T-helper 2 cell treated with Interferon-gamma antibody and Interleukin-4, amounts not matched to agents 100 ng/mL and 5 ng/mL, for 36 hours (primary cell): ENCODE measurements around the gene CAPZA2. TPM values are rescaled to one million over a fixed set of nuclear protein-coding genes. Genes with fewer than 3 reads are reported as not detected.
"Not testable (repeated sequence)": the region's sequence is repeated elsewhere in the genome, so short reads cannot be mapped to it uniquely, and the experiment has no call there.

Source experiments
- intact Hi-C: fragments of 100-400 bp; cut with micrococcal nuclease; formaldehyde crosslinking; loops from one replicate; pipeline ENCODE4 v1.15.1; 2023
- total RNA-seq: library from RNA; stranded (reverse); gene quantifications from 2 replicates; pipeline ENCODE4 v1.2.3, GENCODE V29; 2022

CAPZA2 gene
- total RNA-seq, 1 donor from 2014 or later = 130 TPM

DNA sequence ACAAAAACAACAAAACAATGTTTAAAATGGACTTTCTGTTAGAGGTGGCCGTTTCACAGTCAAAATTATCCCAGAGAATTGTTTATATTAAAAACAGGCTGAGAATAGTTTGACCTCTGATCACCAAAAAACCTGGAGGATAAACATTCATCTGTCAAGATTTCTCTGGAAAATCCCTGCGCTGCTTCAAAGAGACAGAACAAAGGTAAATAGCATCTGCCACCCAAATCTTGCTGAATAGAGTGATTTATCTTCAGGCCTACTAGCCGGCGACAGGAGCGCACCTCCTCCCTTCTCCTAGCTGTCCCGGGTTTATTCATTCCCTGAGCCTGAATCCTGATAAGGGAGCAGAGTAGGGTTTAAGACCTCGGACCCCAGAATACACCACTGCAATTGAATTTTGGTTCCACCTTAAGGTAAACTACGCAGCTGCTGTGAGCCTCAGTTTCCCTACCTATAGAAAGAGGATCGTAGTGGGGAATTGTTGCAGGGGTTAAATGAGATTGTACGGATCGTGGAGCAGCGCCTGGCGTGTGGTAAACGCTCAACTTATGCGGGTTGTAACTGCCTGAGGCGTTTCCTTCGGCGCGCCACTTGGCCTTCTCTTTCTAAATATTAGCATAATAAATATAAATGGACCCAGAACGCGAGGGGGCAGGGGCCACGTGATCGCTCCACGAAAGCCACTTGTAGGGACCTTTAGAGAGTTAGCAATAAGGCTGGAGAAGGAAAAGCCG lies 90.4 kb downstream of the CAPZA2 start:
- intact Hi-C loops = loop anchor here (1.0 to 5.0 kb wide), 3 partner anchors 32 to 91 kb away; partner anchors contain the start of gene CAPZA2

DNA sequence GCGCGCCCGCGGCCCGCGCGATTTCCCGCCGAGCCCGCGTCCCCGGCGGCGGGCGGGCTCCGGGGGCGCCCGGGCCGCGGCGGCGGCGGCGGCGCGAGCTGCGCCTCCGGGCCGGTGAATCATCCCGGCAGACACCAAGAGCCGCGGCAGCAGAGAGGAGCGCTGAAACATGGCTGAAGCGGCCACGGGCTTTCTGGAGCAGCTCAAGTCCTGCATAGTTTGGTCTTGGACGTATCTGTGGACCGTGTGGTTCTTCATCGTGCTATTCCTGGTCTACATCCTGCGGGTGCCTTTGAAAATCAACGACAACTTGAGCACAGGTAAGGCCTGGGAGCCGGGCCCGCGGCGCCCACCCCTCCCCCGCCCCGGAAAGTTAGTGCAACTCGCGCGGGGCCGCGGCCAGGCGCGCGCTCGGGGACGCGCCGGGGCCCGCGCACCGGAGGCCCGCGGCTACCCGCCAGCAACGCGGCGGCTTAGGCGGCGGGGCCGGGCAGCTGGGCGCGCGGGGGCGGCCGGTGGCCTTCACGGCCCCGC lies 91.1 kb downstream of the CAPZA2 start, which contains the start of gene ST7:
ST7 (plus strand) TSS at position 130 of the 534 bp plus-strand sequence; CDS start at position 170, 40 bp downstream.
- intact Hi-C loops = loop anchor here (1.0 to 5.0 kb wide), 3 partner anchors 31 to 91 kb away; partner anchors contain the start of gene CAPZA2

DNA sequence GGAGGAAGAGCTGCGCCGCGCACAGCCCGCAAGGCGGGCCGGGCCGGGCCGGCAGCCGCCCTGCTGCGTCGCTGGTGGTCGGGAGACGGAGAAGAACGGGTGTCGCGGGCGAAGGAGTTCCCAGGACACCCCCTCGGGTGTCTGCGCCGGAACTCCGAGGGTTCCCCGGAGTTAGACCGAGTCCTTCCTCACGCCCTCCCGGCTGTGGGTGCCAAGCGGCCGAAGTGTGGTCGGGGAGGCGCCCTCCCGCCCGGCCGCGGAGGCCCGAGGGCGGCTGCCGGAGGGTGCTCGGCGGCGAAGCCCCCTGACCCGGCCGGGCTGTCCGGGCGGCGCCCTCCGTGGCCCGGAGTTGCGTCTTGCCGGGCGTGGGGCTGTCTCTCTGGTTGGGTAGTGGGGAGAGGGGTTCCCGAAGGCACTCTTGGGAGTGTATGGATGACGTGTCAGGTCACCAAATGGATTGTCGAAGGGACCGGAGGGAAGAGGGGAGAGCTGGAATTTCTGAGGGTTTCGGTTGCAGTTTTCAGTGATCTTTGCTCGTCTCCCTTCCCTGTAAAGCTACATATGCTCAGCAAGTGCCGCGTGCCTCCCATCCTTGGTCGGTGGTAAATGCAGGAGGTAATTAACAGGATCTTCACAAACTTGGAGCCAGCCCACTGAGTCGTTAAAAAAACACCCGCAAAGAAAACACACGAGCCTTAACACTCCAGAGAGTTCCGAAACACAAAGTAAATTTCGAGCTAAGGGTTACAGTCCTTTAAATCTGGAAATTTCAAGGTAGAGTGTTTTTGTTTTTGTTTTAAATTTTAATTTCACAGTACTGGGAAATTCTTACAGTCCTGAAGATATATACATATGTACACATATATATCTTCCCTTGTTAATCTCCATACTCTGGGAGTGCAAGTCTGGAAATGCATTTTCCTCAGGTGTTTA lies 91.8 kb downstream of the CAPZA2 start:
- intact Hi-C loops = loop anchor here (1.0 to 5.0 kb wide), 4 partner anchors 23 to 92 kb away; partner anchors contain the start of gene CAPZA2

DNA sequence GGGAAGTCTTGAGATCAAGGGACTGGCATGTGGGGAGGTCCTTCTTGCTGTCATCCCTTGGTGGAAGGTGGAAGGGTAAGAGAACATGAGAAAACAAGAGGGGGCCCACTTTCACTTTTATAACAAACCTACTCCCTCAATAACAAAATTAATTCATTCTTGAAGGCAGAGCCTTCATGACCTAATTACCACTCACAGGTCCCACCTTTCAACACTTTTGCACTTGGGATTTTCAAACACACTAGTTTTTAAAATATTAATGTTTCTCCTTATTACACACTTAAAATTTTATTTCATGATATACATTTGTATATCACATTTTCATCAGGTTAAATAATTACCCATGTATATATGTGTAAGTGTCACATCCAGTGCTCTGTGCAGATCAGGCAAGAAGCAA lies 93.0 kb downstream of the CAPZA2 start:
- intact Hi-C loops = loop anchor here (2.0 kb wide), 1 partner anchor 25 kb away; no protein-coding TSS in a partner anchor

DNA sequence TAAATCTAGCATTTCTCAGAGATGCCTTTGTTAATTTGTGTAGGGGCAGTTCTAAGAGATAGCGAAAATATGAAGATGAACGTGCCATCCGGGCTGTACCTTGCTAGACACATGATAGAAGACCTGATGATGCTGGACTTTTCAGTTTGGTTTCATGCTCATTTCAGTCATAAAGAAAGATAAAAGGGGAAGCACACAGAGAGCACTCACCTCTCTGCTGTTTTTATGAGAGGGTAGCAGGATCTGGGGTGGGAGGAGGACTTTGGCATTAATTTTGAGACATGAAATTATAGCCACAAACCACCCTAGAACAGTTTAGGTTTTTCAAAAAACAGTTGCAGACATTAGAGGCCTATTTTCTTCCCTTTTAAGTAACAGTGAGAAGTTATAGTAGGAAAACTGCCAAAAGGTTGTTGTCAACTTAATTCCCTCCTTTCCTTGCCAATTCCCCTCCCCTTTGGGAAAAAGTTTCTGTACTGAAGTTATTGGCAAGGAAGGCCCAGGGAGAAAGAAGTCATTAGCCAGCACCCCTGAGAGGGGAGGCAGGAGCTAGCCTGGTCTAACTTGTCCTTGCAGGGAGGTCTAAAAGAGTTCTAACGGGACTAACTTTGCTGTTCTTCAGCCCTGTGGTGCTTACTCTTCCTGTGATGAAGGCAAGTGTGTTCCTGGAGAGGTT lies 93.6 kb downstream of the CAPZA2 start:
- intact Hi-C loops = loop anchor here (2.0 kb wide), 1 partner anchor 25 kb away; no protein-coding TSS in a partner anchor

DNA sequence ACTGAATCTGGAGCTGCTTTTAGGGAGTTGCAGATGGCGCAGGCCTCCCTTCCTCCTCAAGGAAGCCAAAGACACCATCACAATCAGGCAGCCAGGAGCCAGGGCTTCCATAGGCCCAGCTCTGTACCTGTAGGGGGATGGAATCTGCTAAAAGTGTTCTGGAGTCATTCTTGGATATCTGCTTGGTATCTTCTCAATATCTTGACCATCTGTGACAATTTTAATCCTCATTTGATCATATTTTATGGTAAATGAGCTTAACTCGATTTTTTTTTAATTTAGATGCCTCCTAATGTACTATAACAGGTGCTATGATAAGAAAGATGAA lies 94.1 kb downstream of the CAPZA2 start:
- intact Hi-C loops = no loop called here

DNA sequence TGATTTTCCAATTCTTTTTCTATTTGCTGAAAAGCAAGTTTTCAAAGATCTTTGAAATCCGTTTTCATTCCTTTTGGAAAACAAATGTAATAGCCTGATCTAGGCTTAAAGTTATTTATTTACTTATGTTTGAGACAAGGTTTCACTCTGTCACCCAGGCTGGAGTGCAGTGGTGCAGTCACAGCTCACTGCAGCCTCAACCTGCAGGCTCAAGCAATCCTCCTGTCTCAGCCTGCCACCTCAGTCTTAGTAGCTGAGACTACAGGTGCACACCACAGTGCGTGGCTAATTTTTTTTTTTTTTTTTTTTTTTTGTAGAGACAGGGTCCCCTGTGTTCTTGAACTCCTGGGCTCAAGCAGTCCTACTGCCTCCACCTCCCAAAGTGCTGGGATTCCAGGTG lies 95.5 kb downstream of the CAPZA2 start:
- intact Hi-C loops = no loop called here

DNA sequence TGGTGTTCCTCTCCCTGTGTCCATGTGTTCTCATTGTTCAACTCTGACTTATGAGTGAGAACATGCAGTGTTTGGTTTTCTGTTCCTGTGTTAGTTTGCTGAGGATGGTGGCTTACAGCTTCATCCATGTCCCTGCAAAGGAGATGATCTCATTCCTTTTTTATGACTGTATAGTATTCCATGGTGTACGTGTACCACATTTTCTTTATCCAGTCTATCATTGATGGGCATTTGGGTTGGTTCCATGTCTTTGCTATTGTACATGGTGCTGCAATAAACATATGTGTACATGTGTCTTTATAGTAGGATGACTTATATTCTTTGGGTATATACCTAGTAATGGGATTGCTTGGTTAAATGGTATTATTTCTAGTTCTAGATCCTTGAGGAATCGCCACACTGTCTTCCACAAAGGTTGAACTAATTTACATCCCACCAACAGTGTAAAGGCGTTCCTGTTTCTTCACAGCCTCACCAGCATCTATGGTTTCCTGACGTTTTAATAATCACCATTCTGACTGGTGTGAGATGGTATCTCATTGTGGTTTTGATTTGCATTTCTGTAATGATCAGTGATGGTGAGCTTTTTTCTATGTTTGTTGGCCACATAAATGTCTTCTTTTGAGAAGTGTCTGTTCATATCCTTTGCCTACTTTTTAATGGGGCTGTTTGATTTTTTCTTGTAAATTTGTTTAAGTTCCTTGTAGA lies 99.7 kb downstream of the CAPZA2 start:
- intact Hi-C loops = not testable (repeated sequence)

DNA sequence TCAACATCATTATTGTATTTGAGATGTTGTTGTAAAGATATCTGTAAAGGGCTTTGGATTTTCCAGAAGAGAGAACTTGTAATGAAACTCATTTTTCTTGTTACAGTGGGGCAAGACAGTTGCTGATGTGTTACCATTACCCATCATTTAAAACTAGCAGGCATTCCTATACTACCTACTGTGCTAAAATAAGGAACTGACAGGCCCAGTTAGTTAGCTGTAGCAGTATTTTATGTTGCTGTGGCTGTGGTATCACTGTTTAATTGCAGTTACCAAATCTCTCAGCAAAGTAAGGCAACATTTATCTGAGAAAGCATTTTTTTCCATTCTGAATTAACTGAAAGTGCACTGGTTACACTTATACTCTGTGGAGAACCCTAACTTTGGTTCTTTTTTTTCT lies 100.8 kb downstream of the CAPZA2 start:
- intact Hi-C loops = no loop called here

DNA sequence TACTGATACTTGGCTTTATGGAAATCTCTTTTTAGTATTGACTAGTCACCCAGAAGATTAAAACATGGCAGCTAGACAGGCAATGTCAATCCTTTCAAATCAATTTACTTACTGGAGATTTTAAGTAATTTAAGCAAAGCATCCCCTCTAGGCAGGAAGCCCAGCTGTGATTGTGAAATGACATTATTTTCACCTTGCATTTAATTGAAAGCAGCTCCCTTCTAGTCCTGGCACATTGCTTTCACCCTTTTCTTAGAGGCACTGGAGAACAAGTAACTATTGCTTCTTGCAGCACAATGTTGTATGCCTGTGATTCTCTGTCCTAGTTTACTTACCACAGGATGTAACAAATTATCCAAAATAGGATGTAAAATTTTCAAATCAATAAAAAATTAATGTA lies 104.2 kb downstream of the CAPZA2 start:
- intact Hi-C loops = no loop called here

DNA sequence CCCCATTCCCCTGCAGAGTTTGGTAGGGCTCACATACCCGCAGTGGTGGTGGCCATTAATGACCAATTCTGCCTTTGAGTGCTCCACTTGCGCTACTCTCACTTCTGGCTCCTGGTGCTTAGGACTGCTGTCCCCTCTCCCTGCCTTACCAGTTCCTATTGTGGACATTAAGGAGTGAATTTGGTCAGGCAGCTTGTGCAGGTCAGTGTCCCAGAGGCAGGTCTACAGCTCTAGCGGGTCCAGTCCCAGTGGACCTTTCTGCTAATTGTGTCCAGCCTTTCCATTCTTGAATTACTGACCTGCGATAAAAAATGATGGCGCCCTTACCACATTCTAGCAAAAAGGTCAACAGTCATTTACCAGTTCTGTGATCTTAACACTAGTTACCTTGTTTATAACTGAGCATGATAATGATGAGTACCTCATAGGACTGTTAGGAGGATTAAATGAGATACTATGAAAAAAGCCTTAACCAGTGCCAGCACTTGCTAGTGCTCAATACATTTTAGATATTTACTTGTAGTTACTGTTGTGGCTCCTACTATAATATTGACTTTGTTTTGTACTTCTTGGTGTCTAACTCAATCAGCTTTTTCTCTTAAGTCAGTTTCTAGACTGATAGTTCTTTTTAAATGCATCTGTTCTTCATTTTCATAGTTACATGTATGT lies 105.0 kb downstream of the CAPZA2 start:
- intact Hi-C loops = no loop called here

DNA sequence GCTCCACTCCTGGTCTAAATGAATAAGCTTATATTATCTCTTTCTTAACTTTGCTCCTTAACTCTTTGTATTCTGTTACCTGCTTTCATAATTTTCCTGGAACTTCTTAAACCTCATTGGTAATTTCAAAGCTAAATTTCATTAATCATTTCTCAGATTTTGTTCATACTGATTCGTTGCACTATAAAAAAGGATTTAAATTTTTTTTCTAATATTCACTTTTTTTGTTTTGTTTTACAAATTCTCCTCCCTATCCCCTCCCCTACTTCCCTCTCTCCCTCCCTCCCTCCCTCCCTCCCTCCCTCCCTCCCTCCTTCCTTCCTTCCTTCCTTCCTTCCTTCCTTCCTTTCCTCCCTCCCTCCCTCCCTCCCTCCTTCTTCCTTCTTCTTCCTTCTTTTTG lies 105.6 kb downstream of the CAPZA2 start:
- intact Hi-C loops = no loop called here

DNA sequence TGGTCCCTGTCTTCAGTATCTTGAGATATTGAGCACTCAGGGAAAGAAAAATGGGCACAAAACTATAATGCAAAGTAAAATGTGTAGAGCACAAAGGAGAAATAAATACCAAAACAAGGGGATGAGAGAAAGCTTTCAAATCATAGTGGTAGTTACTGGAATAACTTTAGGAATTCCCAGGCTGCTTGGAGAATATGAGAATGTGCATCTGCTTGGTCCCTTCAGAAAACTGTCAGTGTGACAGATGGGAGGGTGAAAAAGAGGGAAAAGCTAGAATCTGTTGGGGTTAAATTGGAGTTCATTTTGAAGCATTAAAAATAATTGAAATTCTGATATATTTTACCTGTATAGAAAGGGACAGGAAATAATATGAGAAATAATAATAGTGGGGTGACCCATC lies 106.2 kb downstream of the CAPZA2 start:
- intact Hi-C loops = no loop called here

DNA sequence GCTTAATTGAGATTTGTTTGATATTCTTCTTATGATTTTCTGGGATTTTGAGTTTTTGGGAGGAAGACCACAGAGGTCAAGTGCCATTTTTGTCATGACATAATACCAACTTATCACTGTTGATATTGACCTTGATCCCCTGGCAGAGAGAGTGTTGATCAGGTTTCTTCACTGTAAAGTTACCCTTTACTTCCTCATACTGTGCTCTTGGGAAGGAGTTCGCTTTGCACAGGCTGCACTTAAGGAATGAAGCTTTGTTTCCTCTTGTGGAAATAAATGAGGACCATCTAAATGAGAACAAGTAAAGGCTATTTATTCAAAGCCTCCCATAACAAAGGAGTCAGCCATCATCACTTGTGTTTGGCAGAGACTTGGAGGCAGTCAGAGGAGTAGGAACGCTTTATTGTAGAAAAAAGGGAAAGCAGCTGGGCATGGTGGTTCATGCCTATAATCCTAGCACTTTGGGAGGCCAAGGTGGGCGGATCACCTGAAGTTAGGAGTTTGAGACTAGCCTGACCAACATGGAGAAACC lies 107.0 kb downstream of the CAPZA2 start:
- intact Hi-C loops = no loop called here

DNA sequence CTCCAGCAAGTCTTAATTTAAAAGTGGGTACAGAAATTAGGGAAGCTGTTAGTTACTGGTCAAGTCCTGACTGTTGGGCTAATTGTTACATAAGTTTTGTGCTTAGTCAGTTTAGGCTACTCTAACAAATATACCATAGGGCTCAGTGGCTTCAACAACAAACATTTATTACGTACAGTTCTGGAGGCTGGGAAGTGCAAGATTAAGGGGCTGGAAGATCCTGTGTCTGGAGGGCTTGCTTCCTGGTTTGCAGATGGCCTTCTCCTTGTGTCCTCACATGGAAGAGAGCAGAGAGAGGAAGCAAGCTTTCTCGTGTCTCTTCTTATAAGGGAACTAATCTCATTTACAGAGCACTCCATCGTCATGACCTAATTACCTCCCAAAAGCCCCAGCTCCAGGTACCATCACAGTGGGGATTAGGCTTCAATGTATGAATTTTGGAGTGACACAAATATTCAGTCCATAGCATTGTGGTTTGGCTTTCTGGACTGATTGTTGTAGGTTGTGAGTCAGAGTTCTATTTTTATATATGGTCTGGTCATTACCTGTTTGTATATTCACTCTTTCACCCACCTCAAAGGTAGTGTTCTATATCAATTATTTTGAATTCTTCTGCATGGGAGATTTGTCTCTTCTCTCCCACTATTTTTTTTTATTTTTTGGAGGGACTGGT lies 108.0 kb downstream of the CAPZA2 start:
- intact Hi-C loops = no loop called here

DNA sequence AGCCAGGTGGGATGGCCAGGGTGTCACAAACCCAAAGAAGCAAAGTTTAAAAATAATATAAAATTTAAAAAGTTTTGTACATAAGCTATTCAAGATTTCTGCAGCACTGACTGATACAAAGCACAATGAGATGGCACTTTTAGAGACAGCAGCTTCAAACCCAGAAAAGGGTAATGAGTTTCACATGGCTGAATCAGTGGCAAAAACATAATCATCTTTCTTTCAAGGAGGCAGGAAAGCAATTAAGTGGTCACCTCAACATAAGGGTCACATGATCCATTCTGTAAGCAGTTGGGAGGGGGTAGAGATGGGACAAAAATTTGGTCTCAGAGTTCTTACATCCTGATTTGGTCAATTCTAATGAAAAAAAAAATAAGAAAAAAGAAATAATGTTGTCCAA lies 108.8 kb downstream of the CAPZA2 start:
- intact Hi-C loops = not testable (repeated sequence)
